ENCODE results near the gene CACNG7.

CACNG7 gene

DNA sequence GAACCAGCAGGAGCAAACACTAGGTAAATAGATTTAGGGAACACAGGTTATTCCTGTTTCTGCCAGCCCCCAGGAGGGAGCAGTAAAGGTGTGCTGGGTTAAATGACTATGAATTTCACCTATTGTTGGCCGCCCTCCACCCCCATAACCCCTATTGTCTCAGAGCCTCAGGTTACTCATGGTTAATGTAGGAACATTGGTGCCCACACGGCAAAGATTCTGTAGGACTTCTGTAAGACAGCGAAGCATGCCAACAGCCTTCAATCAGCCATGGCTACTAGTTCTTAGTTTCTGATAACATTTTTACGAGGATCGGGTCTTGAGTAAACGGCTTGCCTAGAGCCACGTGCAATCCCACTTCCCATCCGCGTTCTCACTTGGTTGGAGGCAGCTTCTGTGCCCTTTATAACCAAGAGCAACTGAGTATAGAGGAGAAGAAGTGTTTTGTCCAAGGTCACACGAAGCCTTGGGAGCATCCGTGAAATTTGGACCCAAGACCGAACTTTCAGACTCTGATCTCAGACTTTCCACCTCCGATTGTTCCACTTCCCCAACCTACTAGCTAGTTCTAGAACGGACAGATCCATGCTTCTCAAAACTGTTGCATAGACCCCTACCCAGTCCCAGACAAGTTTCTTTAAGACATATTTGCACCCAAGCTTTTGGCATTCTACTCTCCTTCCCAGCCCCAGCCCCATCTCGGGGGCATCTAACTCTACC is 48.5 kb downstream of the CACNG7 start:
- DNase-seq = no peak

DNA sequence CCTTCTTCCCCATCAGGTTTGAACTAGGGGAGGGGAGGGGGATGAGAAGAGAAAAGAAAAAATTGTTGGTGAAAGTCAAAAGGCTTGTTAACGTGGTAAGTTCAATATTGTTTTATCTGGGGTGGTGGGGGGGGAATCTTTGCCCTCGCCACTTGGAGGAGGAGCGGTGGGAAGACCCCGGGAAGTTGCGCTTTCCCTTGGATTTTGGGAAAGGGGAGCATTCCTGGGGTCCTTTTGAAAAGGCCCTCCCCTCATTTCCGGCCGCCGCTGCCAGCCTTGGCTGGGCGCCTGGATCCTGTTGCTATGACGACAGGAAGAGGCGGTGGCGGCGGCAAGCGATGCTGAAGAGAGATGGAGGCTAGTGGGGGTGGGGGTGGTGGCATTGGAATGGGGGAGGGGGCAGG is 49.1 kb downstream of the CACNG7 start:
- DNase-seq = no peak

DNA sequence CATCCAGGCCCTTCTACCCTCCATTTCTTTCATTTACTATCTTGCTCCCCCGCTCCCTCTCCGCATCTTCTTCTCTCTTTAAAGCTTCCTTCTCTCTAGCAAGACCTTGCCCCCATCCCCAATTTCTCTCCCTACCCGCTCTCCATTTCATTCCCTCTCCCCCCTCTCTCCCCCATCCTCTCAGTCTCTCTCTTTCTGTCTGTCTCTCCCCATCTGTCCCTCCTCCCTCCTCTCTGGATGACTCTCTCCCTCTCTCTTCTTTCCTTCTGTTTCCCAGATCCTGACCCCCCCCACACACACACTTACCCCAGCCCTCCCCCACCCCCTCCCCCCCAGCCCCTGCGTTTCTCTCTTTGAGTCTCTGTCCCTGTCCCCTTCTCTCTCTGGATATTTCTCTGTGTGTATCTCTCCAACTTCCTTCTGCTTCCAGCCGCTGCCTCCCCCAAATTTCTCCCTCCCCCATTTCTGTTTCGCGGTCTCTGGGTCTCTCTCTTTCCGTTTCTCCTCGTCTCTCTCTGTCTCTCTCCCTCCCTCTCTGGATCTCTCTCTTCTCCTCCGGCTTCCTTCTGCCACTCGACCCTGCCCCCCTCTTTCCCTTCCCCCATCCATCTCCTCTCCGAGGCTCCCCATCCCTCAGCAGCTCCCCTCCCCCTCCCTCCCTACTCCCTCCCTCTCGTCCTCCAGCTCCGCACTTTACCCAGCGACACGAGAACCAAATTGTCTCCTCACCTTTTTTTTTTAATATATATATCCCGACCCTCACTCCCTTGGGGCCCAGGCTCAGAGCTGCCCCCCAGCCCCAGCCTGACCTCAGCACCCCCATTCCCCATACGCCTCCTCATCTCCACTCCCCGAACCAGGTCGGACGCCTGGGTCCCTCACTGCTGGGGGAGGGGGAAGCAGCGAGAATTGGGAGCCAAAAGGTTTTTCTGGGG is 50.0 kb downstream of the CACNG7 start:
- DNase-seq = no peak

DNA sequence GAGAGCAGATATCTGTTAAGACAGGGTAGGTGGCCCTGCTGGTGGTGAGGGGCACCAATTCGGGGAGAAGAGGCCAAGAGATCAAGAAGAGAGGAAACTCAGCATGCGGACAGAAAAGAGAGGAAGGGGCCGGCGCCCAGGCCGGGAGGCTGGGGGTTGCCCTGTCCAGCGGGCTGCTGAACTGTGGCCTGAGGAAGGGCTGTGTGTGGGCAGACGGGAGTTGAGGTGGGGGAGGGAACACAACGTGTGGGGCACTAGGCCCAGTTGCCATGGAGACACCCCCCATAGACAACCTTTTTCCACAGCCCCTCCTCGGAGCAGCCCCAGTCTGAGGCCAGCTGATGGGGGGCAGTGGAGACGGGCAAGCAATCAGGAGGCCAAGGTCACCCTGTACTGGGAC is 51.1 kb downstream of the CACNG7 start:
- DNase-seq = no peak

DNA sequence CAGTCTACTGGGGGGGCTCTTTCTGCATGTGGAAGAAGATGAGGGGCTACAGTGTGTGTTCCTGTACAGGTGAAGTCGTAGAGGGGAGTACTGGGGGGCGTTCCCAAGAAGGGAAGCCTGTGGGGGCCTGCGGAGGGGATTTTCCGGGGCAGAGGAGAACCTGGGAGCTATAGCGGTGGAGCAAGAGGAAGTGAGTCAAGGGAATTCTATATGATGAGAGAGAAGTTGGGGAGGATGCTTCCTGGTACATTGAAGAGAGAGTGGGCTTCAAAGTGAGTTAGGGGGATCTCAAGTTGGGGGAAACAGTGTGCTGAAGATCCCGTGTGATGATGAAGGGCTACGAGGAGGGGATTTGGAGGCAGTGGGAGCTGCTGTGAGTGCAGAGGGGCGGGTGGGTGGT is 51.8 kb downstream of the CACNG7 start:
- DNase-seq = no peak

DNA sequence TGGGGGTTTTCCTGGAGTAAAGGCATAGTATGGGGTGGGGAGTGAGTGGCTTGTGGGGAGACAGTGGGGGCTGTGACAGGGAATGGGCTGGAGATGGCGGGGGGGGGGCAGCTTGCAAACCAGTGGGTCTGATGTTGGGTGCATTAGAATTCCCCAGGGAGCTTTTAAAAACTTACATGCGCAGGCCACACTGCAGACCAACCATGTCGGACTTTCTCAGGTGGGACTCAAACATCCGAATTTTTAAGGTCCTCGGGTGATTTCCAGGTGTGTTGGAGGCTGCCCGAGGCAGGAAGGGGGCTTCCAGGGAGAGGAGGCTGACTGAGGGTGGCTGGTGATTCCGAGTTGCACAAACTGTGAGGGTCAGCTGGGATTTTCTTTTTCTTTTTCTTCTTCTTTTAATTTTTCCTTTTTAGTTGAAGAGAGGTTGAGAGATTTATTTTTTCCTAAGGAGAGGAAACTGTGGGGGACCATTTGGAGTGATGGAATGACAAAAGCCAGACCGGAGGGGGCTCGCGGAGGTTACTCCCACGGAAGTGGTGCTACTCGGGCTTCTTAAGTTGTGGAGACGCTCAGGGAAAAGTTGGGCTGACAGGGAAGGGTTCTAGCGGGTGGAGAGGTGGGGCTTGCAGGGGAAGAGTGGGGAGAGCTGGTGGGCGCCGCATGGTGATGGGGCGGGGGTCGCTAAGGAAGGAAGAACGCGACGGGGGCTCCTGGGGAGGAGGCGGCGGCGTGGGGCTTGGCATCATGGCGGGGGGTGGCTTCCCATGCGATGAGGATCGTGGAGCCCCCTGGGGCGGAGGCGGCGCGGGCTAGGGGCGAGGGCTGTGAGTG is 52.7 kb downstream of the CACNG7 start:
- DNase-seq = no peak

DNA sequence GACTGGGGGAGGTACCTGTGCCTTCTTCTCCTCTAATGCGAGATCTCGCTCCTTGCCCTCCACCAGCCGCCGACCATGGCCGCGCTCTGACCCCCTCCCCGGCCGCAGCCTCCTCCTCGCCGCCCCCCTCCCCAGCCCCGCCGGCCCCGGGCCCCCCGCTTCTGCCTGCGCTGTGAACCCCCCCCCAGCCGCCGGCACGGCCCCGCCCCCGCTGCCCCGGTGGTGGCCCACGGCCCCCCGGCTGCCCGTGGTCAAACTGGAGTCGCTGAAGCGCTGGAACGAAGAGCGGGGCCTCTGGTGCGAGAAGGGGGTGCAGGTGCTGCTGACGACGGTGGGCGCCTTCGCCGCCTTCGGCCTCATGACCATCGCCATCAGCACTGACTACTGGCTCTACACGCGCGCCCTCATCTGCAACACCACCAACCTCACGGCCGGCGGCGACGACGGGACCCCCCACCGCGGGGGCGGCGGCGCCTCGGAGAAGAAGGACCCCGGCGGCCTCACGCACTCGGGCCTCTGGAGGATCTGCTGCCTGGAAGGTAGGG is 53.9 kb downstream of the CACNG7 start, which contains the start of gene CACNG8:
Gene CACNG8, plus strand, starts transcription at position 51 of the 545 bp plus-strand sequence.
- DNase-seq = no peak

DNA sequence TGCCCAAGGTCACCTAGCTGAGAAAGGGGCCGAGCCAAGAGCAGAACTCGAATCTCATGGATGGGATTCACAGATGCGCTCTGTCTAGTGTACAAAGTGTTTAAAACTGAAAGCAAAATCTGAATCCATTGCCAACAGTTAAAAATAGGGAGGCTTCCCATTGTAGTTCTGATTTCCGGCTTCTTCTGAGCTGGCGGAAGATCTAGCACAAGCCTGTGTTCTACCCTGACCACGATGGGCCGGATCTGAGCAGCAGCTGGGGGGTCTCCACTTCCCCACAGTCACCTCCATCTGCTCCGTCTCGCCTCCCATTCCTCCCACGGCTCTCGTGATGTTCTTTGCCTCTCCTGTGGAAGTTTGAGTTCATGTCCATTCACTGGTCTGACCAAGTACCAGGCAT is 56.0 kb downstream of the CACNG7 start:
- DNase-seq = no peak

DNA sequence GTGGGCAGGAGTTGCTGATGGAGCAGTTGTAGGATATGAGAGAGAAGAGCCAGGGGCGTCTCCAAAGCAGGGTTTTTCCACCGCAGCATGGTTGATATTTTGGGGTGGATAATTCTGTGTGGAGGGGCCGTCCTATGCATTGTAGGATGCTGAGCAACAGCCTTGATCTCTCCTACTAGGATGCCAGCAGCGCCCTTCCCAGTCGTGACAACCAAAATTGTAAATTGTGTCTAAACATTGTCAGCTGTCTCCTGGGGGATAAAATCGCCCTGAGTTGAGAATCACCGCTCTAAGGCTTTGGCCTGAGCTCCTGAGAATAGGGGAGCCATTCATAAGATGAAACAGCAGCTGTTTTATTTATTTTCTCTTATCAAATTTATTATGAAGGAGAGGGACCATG is 57.9 kb downstream of the CACNG7 start:
- DNase-seq = no peak

DNA sequence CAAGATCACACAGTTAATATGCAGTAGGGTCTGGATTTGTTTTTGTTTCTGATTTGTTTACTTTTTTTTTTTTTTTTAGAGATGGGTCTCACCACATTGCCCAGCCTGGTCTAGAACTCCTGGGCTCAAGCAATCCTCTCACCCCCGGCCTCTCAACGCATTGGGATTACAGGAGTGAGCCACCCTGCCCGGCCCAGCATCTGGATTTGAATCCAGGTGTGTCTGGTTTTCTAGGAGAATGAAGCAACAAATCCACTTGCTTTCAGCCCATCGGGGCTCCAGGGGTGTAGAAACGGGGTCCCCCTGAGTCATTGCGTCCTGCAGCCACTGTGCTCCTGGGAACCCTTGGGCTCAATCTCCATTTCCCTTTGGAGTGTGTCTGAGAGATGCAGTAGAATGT is 60.3 kb downstream of the CACNG7 start:
- DNase-seq = no peak

DNA sequence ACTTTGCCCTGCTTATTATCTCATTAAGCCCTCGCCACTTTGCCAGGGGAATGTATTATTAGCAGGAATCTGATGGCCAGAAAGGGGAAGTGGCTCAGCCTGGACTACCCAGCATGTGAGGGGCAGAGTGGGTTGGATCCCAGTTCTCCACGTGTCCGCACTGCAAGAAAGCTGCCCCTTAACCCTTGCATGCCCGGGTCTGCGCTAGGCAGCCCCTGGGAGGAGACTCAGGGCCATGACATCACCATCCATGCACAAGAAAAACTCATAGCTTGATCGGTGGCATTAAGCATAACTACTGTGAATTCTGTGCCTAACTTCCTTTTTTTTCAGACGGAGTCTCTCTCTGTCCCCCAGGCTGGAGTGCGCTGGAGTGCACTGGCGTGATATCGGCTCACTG is 62.6 kb downstream of the CACNG7 start:
- no peak for DNase-seq

DNA sequence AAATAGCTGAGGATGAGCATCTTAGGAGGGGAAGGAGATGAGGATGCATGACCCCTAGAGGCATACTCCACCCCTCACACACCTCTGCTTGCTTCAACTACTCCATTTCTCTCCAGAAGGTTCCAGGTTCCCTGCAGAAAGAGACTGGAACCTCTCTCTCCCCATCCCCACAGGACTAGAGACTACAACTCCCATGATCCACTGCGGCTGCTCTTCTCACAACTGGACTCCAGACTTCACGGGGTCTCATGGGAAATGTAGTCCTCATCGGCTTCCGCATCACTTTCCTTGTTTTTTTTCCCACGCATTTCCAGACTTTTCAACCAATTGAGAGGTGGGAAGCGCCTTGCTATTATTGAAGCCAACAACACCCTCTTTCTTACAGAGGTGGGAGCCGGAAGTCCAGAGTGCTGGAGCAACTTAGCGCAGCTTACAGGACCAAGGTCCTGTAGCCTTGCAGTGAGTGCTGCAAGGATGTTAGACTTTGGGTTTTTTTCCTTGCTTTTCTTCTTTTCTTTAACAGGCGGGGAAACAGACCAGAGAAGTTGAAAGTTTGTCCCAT is 68.4 kb downstream of the CACNG7 start:
- no peak for DNase-seq

DNA sequence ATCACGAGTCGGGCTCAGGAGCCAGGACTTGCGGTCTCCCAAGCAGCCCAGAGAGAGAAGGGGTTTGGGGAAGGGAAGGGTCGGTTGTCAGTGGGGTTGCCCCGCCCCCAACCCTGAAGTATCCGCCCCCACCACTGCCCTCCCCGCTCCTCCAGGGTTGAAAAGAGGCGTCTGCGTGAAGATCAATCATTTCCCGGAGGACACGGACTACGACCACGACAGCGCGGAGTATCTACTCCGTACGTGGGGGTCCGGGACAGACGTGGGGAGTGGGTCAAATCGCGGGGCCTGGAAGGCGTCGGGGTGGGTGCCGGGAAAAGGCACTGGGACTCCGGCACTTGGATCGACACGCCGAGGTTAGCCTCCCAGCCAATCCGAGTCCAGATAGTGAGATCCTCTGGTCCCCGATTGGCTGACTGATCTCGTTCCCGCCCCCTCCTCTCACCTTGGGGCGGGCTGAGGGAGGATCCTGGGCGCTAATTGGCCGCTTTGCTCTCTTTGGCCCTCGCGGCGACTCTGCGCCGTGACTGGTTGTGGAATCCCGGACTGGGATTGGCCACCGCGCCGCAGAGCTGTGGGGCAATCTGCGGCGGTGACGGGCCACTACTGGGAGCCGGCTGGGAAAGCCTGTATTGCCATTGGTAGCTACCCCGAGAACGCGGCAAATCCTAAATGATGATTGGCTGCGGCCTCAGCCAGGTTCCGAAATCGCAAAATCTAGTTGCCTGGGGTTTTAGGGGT is 69.1 kb downstream of the CACNG7 start:
- no peak for DNase-seq

DNA sequence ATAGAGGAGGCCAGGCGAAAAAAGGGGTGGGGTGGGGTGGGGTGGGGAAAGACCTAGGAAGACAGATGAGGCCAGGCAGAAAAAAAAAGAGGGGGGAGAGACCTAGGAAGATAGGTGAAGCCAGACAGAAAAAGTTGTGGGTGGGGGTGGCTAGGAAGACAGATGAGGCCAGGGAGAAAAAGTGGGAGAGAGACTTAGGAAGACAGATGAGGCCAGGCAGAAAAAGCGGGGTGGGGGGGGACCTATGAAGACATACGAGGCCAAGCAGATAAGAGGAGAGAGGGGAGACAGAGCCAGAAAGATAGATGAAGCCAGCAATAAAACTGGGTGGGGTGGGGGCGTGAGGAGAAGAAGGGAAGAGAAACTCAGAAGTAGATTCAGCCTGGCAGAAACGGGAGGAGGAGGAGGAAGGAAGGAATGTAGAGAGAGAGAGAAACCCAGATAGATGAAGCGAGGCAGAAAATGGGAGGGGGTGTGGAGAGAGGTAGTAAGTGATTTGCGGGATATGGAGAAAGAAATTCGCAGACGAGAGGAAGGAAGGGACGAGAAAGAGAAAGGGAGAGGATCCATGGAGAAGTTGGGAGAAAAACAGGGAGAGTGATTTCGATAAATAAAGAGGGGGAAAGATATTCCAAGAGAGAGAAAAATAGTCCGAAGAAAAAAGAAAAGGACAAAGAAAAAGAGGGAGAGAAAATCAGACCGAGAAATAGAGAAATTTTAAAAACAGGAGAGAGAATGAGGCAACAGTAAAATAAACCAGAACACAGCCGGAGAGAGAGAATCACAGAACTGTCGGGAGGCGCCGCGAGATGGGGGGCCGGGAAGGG is 70.1 kb downstream of the CACNG7 start:
- DNase-seq = no peak

DNA sequence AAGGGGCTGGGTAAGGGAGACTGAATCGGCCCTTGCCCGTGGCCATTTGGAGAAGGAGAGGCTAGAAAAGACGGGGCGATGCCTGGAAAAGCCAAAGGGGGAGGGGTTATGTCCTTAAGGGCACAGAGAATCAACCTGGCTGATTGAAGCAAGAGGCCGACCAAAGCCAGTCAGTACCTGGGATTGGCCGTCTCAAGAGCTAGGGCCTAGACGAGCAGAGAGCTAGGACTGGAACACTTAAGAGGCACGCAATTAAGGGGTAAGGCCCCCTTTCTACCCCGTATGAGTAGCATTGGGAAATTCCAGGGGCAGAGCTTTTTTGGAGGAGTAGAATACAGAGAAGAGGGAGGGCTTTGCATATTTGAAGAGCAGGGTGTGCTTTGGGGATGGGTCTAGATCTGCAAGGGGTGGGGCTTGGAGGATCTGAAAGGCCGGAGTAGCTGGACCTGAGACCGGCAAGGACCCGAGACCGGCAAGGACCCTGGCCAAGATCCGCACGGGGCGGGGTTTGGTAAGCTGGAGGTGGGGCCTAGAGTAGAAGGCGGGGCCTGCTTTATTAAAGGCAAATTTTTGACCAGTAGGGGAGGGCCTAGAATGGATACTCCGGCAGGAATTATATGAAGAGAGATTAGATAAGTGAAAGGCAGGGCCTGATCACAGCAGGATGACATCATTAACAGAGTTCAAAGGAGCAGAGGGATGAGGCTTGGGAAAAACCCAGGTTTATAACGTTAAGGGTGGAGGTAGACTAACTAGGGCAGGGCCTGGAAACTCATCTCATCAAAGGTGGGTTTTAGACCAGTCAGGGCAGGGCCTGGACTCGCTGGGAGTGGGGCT is 71.7 kb downstream of the CACNG7 start:
- no peak for DNase-seq

DNA sequence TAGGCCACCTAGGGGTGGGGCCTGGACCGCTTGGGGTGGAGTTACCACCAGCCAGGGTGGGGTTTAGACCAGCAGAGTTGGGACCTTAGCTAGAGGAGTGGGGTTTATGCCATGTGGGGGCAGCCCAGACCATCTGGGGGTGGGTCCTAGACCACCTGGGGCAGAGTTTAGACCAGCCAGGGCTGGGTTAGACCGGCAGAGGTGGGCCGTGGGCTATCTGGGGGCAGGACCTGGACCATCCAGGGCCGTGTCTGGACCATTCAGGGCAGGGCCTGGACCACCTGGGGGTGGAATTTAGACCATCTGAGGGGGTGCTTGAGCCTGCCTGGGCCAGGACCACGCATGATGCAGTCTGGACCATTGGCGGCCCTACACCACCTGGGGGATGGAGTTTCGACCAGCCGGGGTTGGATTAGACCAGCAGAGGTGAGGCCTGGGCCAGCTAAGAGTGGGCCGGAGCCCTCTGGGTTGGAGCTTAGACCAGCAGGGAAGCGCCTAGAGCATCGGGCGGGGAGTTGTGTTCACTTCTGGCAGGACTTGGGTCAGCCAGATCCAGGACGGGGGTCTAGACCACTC is 72.4 kb downstream of the CACNG7 start:
- DNase-seq = no peak

DNA sequence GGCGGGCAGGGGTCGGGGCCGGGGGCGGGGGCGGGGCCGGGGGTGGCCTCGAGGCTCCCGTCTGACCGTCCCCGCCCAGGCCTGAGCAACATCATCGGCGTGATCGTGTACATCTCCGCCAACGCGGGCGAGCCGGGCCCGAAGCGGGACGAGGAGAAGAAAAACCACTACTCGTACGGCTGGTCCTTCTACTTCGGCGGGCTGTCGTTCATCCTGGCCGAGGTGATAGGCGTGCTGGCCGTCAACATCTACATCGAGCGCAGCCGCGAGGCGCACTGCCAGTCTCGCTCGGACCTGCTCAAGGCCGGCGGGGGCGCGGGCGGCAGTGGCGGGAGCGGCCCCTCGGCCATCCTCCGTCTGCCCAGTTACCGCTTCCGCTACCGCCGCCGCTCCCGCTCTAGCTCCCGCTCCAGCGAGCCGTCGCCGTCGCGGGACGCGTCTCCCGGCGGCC is 72.9 kb downstream of the CACNG7 start:
- DNase-seq = no peak

DNA sequence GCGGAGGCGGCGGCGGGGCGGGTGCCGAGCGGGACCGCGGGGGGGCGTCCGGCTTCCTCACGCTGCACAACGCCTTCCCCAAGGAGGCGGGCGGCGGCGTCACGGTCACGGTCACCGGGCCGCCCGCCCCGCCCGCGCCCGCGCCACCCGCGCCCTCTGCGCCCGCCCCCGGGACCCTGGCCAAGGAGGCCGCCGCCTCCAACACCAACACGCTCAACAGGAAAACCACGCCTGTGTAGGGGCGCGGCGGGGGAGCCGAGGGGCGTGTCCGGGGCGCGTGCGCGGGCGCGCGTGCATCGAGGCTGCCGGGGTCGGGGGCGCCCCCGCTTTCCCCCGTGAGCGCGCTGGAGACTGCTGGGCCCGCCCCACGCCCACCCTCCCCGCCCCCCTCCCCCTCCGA is 73.5 kb downstream of the CACNG7 start:
- no peak for DNase-seq
